DMS153 treated with DMSO at 0.1 percent for 48 hours (cell line): ENCODE measurements around the gene PLA2G4F.

Experiments used
- DNase-seq: peaks from one replicate; lab custom pipeline; 2025; ENCODE audit not compliant: unreplicated experiment; lab: John Stamatoyannopoulos, UW

PLA2G4F gene

DNA sequence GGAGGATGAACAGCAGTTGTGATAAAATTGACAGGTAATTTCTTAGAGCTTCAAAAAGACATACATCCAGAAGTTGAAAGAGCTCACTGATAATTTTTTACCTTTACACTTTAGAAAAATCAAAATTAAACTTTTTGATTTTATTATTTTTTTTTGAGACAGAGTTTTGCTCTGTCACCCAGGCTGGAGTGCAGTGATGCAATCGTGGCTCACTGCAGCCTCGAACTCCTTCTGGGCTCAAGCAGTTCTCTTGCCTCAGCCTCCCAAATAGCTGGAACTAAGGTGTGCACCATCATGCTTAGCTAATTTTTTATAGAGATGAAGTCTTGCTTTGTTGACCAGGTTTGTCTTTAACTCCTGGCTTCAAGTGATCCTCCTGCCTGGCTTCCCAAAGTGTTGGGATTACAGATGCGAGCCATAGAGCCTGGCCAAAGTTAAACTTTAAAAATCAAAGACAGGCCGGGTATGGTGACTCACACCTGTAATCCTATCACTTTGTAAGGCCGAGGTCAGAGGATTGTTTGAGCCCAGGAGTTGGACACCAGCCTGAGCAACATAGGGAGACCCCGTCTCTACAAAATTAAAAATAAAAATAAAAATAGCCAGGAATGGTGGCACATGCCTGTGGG, 21.7 kb downstream of the PLA2G4F start:
- DNase-seq = no peak

DNA sequence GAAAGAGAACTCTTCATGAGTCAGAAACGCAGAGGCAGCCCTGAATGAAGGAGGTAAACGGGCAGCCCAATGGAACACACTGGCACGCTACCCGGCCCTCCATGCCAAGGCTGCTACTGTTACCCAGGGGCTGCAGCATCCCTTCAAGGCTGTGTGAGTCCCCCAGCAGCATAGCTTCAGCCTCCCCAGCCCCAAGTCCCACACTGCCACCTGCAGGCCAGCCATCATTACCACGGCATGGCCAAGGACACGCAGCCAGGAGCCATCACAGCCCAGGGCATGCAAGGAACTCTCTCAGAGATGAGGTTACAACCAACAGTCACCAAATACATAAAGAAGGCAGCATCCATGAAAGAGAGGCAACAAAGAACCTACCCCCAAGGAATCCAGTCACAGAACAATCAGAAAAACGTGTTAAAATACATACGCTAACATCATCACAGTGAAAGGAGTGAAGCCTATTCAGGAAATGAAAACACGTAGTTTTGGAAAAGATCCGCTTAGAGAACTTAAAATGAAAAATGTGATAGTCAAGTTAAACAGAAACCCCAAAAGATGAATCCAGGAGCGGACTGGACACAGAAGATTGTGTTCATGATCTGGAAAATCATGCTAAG, 22.4 kb downstream of the PLA2G4F start:
- DNase-seq = no peak

DNA sequence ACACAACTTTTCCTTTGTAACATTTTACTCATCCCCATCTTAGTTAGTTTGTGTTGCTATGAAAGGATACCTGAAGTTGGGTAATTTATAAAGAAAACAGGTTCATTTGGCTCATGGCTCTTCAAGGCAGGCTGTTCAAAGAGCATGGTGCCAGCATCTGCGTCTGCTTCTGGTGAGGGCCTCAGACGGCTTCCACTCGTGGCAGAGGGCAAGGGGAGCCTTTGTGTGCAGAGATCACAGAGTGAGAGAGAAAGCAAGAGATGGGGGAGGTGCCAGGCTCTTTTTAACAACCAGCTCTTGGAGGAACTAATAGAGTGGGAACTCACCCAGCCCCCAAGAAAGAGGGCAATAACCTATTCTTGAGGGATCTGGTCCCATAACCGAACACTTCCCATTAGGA, 23.1 kb downstream of the PLA2G4F start:
- no peak for DNase-seq

GRCh38 chr15:42131826-42132806, 24.3 kb downstream of the PLA2G4F start:
- DNase-seq = peak; percentile 18

- DNase-seq = no peak
Observed at GRCh38 chr15:42131006-42131405, 25.4 kb downstream of the PLA2G4F start.

DNA sequence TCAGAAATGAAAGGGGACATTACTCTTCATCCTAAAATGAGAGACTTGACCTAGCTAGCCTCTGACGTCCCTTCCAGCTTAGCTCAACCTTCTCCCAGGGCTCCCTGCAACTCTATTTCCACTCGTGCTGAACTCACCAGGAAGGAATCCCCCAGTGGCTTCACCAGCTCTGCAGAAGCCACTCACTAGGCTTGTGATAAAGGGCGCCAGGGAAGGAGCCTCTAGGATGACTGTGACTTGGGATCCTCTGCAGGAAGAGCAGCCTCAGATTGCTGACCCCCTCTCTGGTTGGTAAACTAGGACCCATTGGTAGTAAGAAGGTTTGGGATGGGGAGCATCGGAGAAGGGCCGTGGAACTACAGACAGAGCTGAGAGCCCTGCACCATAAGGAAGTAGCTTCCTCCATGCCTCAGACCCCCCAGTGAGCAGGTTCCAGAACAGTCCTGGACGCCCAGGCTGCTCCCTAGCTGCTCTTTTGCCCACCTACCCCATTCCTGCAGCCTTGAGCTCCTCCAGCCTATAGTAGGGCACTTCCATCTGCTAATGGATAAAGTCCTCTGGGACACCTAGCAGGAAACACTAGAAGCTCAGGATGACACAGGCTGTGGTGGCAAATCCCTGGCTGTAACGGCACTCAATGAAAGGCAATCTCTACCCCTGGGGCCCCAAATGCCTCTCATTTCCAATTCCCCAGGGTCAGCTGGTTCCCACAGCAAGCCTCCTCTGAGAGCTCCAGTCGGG, 26.0 kb downstream of the PLA2G4F start:
- DNase-seq = no peak

- DNase-seq = no peak
Observed at GRCh38 chr15:42129364-42129763, 27.1 kb downstream of the PLA2G4F start.

- no peak for DNase-seq
Observed at GRCh38 chr15:42128476-42128875, 28.0 kb downstream of the PLA2G4F start.

- no peak for DNase-seq
Observed at GRCh38 chr15:42123546-42123945, 32.9 kb downstream of the PLA2G4F start.

- no peak for DNase-seq
Observed at GRCh38 chr15:42121682-42122081, 34.8 kb downstream of the PLA2G4F start.

GRCh38 chr15:42121021-42121420, 35.4 kb downstream of the PLA2G4F start:
- no peak for DNase-seq

- no peak for DNase-seq
Observed at GRCh38 chr15:42120285-42120684, 36.2 kb downstream of the PLA2G4F start.

DNA sequence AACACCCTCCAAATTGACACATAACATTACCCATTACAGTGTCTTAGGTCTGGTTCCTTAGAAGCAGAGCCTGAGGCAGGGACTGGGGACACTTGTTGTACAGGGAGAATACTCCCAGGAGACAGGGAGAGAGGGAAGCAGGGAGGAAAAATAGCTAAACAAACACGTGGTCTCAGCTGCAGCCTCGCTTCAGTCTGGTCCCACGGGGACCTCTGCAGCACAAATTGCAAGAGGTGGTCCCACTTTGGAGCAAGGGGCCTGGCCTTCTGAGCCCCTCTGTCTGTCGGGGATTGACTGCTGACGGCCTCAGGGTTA, 37.0 kb downstream of the PLA2G4F start:
- no peak for DNase-seq

GRCh38 chr15:42118650-42119445, 37.6 kb downstream of the PLA2G4F start:
- no peak for DNase-seq

- DNase-seq = no peak
Observed at GRCh38 chr15:42111924-42112323, 44.5 kb downstream of the PLA2G4F start.

DNA sequence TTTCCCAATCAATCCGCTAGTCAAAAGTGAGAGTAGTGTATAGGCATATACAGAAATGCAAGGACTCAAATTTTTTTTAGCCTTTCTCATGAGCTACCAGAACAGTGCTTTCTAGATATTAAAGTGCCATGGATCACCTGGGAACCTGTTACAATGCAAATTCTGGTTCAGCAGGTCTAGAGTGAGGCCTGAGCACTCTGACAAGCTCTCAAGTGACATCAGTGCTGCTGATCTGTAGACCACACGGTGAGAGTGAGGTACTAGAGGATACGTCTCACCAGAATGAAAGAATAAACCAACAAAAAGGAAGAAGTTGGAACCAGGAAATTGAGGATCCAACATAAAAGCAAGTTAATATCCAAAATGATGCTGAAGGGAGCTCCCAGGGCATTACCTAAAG, 46.1 kb downstream of the PLA2G4F start:
- no peak for DNase-seq

GRCh38 chr15:42108806-42109205, 47.6 kb downstream of the PLA2G4F start:
- DNase-seq = no peak

DNA sequence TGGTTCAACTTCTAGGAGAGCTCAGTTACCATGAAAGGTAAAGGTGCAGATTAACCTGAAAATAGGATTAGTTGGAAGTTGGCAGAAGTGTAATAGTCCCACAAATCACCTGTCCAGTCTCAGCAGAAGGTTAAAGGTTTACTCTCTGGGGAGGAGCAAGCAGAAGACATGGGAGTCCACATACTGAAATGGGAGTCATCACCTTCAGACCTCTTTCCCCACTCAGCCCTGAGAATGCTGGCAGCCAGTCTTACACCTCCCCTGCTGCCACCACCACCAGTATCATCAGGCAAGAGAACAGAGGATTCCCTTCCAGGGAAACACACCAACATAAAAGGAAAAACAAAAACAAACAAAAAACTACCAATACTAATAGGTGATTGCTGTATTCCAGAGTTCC, 48.2 kb downstream of the PLA2G4F start:
- DNase-seq = no peak

DNA sequence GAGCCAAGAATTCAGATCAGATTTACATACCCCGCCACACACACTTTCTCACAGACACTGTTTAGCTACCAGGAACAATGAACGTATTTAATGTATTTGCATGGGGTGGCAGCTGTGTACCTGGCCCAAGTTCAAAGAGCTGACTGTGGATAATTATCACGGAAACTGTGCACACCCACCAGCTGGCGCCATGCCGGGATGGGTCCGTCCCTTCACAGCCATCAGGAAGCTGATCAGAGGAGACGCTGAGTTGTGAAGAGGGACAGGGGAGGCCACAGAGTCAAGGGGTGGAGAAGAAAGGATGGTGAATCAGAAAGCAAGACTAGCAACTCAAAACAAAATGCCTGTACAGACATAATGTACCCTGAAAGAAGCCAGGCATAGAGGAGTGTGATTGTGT, 49.0 kb downstream of the PLA2G4F start:
- DNase-seq = peak; percentile 12

GRCh38 chr15:42106288-42106687, 50.1 kb downstream of the PLA2G4F start:
- no peak for DNase-seq
